Measurements from ENCODE around the gene L1TD1.

GRCh38 chr1:62250126-62250726, 55.6 kb downstream of the L1TD1 start:
- TF ChIP-seq EP300 (IDR thresholded peaks at IDR 0.05) (no peak), POLR2A (IDR thresholded peaks at IDR 0.05) (no peak), CTCF (IDR thresholded peaks at IDR 0.05) (no peak)

Data from stomach (tissue), 4 donors.